Muscle layer of duodenum (tissue), 2 donors: ENCODE measurements around the gene OR2T12.
"Not testable (repeated sequence)": the region's sequence is repeated elsewhere in the genome, so short reads cannot be mapped to it uniquely, and the experiment has no call there.

ENCODE experiments used
- H3K27ac ChIP-seq: one replicate; pipeline ENCODE4 v1.7.0; 2013; ENCODE audit warnings: mild to moderate bottlenecking, low read length
- H3K27me3 ChIP-seq: one replicate; pipeline ENCODE4 v1.7.0; 2013; ENCODE audit warnings: low read depth, mild to moderate bottlenecking, control low read depth, low read length
- H3K36me3 ChIP-seq, 2 donors: one replicate each; pipeline ENCODE4 v1.7.0; 2013; ENCODE audit warnings: low read length in 2 of 2, control low read depth in 1 of 2, mild to moderate bottlenecking in 1 of 2; ENCODE audit not compliant: insufficient read depth in 2 of 2, control insufficient read depth in 1 of 2
- H3K4me1 ChIP-seq, 2 donors: one replicate each; pipeline ENCODE4 v1.7.0; 2013; ENCODE audit warnings: low read length in 2 of 2, mild to moderate bottlenecking in 2 of 2, control low read depth in 1 of 2, moderate library complexity in 1 of 2; ENCODE audit not compliant: insufficient read depth in 2 of 2, control insufficient read depth in 1 of 2
- H3K4me3 ChIP-seq, 2 donors: one replicate each; pipeline ENCODE4 v1.7.0; 2013; ENCODE audit warnings: low read length in 2 of 2, low read depth in 1 of 2, mild to moderate bottlenecking in 1 of 2
- H3K9me3 ChIP-seq, 2 donors: one replicate each; pipeline ENCODE4 v1.7.0; 2013; ENCODE audit warnings: low read length in 2 of 2, control low read depth in 1 of 2, mild to moderate bottlenecking in 1 of 2; ENCODE audit not compliant: control insufficient read depth in 1 of 2
- donor health status: healthy.

Gene OR2T12

GRCh38 chr1:248303324-248303723, at the start of gene OR2T12:
Gene OR2T12 (minus strand): TSS chr1:248303424. CDS start chr1:248295578, 7,846 bp downstream.
- H3K36me3 ChIP-seq, result no peaks in the 10 kb centered on the region
- H3K9me3 ChIP-seq, result peaks cover 0 to 2% of the 10 kb centered on the region in 2 donors
- H3K4me1 ChIP-seq, result no peaks in the 10 kb centered on the region
- H3K27me3 ChIP-seq, result no peaks in the 10 kb centered on the region
- no peak within 1 kb of the TSS for H3K27ac ChIP-seq
- H3K4me3 ChIP-seq, result no peak within 1 kb of the TSS

- no peak within 1 kb of the TSS for H3K27ac ChIP-seq
- no peak within 1 kb of the TSS for H3K4me3 ChIP-seq
- no peaks in the 10 kb centered on the region for H3K27me3 ChIP-seq
- H3K9me3 ChIP-seq, result no peaks in the 10 kb centered on the region
- H3K36me3 ChIP-seq, result no peaks in the 10 kb centered on the region
- no peaks in the 10 kb centered on the region for H3K4me1 ChIP-seq
Observed at GRCh38 chr1:248348475-248348874, 45.3 kb upstream of the OR2T12 start, which contains the start of gene OR14C36. Gene OR14C36 (plus strand): TSS chr1:248348775. CDS start chr1:248348775, 0 bp downstream.

GRCh38 chr1:248343451-248343850, 40.2 kb upstream of the OR2T12 start:
- no peak overlapping the region for H3K27ac ChIP-seq
- H3K9me3 ChIP-seq, result no peaks in the 10 kb centered on the region
- no peaks in the 10 kb centered on the region for H3K36me3 ChIP-seq
- no peaks in the 10 kb centered on the region for H3K4me1 ChIP-seq
- H3K4me3 ChIP-seq, result no peak overlapping the region
- no peaks in the 10 kb centered on the region for H3K27me3 ChIP-seq

GRCh38 chr1:248324468-248324867, 21.2 kb upstream of the OR2T12 start, which contains the start of gene OR2M7:
Gene OR2M7 (minus strand): TSS chr1:248324568. CDS start chr1:248324568, 0 bp downstream.
- Histone ChIP-seq H3K4me1 (no peaks in the 10 kb centered on the region), H3K27ac (no peak within 1 kb of the TSS), H3K4me3 (no peak within 1 kb of the TSS), H3K36me3 (no peaks in the 10 kb centered on the region), H3K9me3 (no peaks in the 10 kb centered on the region), H3K27me3 (no peaks in the 10 kb centered on the region)

- H3K4me1 ChIP-seq, result no peaks in the 10 kb centered on the region
- no peak overlapping the region for H3K27ac ChIP-seq
- H3K4me3 ChIP-seq, result no peak overlapping the region
- peaks cover 0 to 18% of the 10 kb centered on the region in 2 donors for H3K9me3 ChIP-seq
- H3K27me3 ChIP-seq, result no peaks in the 10 kb centered on the region
- no peaks in the 10 kb centered on the region for H3K36me3 ChIP-seq
Observed at GRCh38 chr1:248316796-248317195, 13.6 kb upstream of the OR2T12 start.

GRCh38 chr1:248306740-248307139, 3.5 kb upstream of the OR2T12 start:
- H3K4me3 ChIP-seq, H3K9me3 ChIP-seq, H3K4me1 ChIP-seq, H3K27ac ChIP-seq, H3K27me3 ChIP-seq, H3K36me3 ChIP-seq: not testable (repeated sequence)

- Histone ChIP-seq H3K36me3 (no peaks in the 10 kb centered on the region), H3K4me1 (no peaks in the 10 kb centered on the region), H3K4me3 (no peak overlapping the region), H3K27me3 (no peaks in the 10 kb centered on the region), H3K27ac (no peak overlapping the region), H3K9me3 (peaks cover 0 to 2% of the 10 kb centered on the region in 2 donors)
Observed at GRCh38 chr1:248306103-248306502, 2.9 kb upstream of the OR2T12 start.

- H3K4me1 ChIP-seq, H3K4me3 ChIP-seq, H3K27ac ChIP-seq, H3K27me3 ChIP-seq, H3K36me3 ChIP-seq, H3K9me3 ChIP-seq: not testable (repeated sequence)
Observed at GRCh38 chr1:248305672-248306071, 2.4 kb upstream of the OR2T12 start.

GRCh38 chr1:248288391-248288790, 14.8 kb downstream of the OR2T12 start:
- H3K9me3 ChIP-seq, result peaks cover 0 to 5% of the 10 kb centered on the region in 2 donors
- no peaks in the 10 kb centered on the region for H3K27me3 ChIP-seq
- H3K4me1 ChIP-seq, result no peaks in the 10 kb centered on the region
- H3K4me3 ChIP-seq, result no peak overlapping the region
- H3K36me3 ChIP-seq, result no peaks in the 10 kb centered on the region
- H3K27ac ChIP-seq, result no peak overlapping the region

GRCh38 chr1:248277876-248278275, 25.3 kb downstream of the OR2T12 start, which contains the start of gene OR2T33:
Gene OR2T33 (minus strand): TSS chr1:248277976. CDS start chr1:248273814, 4,162 bp downstream.
- H3K27me3 ChIP-seq, result no peaks in the 10 kb centered on the region
- no peaks in the 10 kb centered on the region for H3K4me1 ChIP-seq
- no peak within 1 kb of the TSS for H3K4me3 ChIP-seq
- no peak within 1 kb of the TSS for H3K27ac ChIP-seq
- H3K36me3 ChIP-seq, result no peaks in the 10 kb centered on the region
- peaks cover 0 to 2% of the 10 kb centered on the region in 2 donors for H3K9me3 ChIP-seq

GRCh38 chr1:248273225-248273624, 30.0 kb downstream of the OR2T12 start:
- not testable (repeated sequence) for H3K9me3 ChIP-seq, H3K4me3 ChIP-seq, H3K27ac ChIP-seq, H3K4me1 ChIP-seq, H3K36me3 ChIP-seq, H3K27me3 ChIP-seq

- H3K27me3 ChIP-seq, result no peaks in the 10 kb centered on the region
- no peaks in the 10 kb centered on the region for H3K9me3 ChIP-seq
- no peak overlapping the region for H3K4me3 ChIP-seq
- no peaks in the 10 kb centered on the region for H3K4me1 ChIP-seq
- no peaks in the 10 kb centered on the region for H3K36me3 ChIP-seq
- no peak overlapping the region for H3K27ac ChIP-seq
Observed at GRCh38 chr1:248268178-248268577, 35.0 kb downstream of the OR2T12 start.
